Thoracic aorta (tissue), 2 donors: Measurements from ENCODE around the gene STK32C. TPM values are rescaled to one million over a fixed set of nuclear protein-coding genes. Genes with fewer than 3 reads are reported as not detected.

Experiments
- ATAC-seq: fragments of 150-250 bp; one replicate; pipeline ENCODE4 v1.8.0; 2017; ENCODE audit warnings: low read depth; ENCODE audit not compliant: insufficient number of reproducible peaks, low FRiP score
- DNase-seq: peaks from one replicate; pipeline ENCODE4 v3.0.0-alpha.2; 2020; ENCODE audit warnings: low spot score
- H3K27ac ChIP-seq, 2 donors: fragments of 200-600 bp; sonication (generic); 1 replicate in 1 of 2; 2 replicates in 1 of 2; pipeline ENCODE4 v1.5.1; 2016; ENCODE audit warnings: mild to moderate bottlenecking in 2 of 2, moderate library complexity in 2 of 2
- H3K27me3 ChIP-seq: fragments of 200-600 bp; sonication (generic); replicated peaks from 2 replicates; pipeline ENCODE4 v1.6.0; 2016; ENCODE audit warnings: mild to moderate bottlenecking; ENCODE audit not compliant: insufficient read depth
- H3K36me3 ChIP-seq: fragments of 200-600 bp; sonication (generic); one replicate; pipeline ENCODE4 v1.5.1; 2016
- H3K4me1 ChIP-seq, 2 donors: fragments of 200-600 bp; sonication (generic); 1 replicate in 1 of 2; 2 replicates in 1 of 2; pipeline versions ENCODE4 v1.5.1 to v1.6.0; 2016; ENCODE audit warnings: low read depth in 2 of 2, mild to moderate bottlenecking in 1 of 2; ENCODE audit not compliant: control insufficient read depth in 1 of 2
- H3K4me3 ChIP-seq: fragments of 200-600 bp; sonication (generic); 2 replicates; pipeline ENCODE4 v1.5.1; 2016; ENCODE audit warnings: mild to moderate bottlenecking
- H3K9me3 ChIP-seq: fragments of 200-600 bp; sonication (generic); 2 replicates; pipeline ENCODE4 v1.5.1; 2016
- CTCF ChIP-seq: fragments of 200-600 bp; sonication (generic); IDR thresholded peaks from one replicate; pipeline ENCODE4 v1.5.1; 2019; ENCODE audit warnings: antibody characterized with exemption
- total RNA-seq, 2 donors: library from RNA; depleted of rRNA; stranded (reverse); fragments of >200 nt; gene quantifications; one replicate each; pipeline versions ENCODE4 v1.1.0 to v1.2.3, GENCODE V29; 2016

The STK32C gene
- total RNA-seq, 2 donors from 2014 or later: 1.1 to 4.2 TPM

DNA sequence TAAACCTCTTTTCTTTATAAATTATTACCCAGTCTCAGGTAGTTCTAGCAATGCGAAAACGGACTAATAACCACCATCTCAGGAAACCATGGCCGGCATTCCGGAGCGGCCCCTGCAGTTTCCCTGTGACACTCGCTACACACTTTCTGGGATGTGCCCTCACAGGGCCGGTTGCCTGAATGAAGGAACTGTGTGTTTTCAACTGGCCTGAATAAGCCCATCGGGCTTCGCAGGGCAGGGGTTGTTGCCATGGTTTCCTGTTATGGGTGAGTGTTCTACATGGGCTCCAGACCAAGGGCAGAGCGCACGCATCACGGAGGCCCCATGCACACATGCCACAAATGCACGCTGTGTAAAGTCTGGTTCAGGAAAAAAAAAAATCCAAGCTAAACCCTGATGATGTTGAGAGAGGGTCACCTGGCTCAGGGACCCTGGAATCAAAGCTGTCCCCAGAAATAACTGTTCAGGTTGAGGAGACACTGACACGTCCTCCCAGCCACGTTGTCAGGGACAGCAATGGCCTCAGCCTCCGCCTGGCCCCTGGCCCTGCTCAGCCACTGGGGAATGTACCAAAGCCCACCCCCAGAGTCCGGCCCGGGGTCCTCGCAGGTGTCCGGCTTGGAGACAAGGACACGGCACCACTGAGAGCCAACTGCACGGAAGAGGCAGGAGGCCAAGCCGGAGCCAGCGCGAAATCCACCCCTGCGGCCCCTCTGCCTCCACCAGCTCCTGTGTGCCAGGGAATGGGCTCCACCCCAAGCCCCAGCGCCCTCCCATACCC, 47.9 kb downstream of the STK32C start:
- ATAC-seq (no peak), DNase-seq (no peak)
- no peak overlapping the region for H3K27ac ChIP-seq
- H3K4me1 ChIP-seq: no peaks in the 10 kb centered on the region
- no peaks in the 10 kb centered on the region for H3K9me3 ChIP-seq
- no peak for TF ChIP-seq CTCF
- H3K27me3 ChIP-seq: no peaks in the 10 kb centered on the region
- no peaks in the 10 kb centered on the region for H3K36me3 ChIP-seq
- H3K4me3 ChIP-seq: no peak overlapping the region

GRCh38 chr10:132258423-132258822, 49.3 kb downstream of the STK32C start:
- Histone ChIP-seq H3K27ac (no peak overlapping the region), H3K36me3 (no peaks in the 10 kb centered on the region), H3K9me3 (no peaks in the 10 kb centered on the region), H3K4me1 (no peaks in the 10 kb centered on the region), H3K27me3 (no peaks in the 10 kb centered on the region), H3K4me3 (no peak overlapping the region)
- TF ChIP-seq CTCF: no peak
- DNase-seq: no peak
- no peak for ATAC-seq

DNA sequence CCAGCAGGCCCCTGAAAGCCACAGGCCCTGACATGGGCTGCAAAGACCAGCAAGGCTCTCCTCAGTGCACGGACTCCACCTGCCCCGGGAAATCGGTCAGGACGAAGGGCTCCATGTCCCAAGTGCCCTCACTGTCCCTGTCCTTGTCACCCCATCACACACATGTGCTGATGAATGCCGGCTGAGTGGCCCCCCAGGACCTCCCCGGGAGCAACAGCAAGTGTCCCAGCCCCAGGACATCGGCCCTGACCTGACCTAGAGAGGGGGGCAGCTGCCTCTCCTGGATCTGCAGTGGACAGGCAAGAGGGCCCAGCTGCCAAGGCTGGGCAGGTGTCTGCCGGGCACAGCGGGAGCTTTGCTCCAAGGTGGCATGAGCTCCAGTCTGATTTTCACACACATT, 49.8 kb downstream of the STK32C start:
- H3K4me1 ChIP-seq: no peaks in the 10 kb centered on the region
- ATAC-seq (no peak), DNase-seq (no peak)
- H3K4me3 ChIP-seq: no peak overlapping the region
- no peaks in the 10 kb centered on the region for H3K9me3 ChIP-seq
- TF ChIP-seq CTCF: no peak
- H3K27me3 ChIP-seq: no peaks in the 10 kb centered on the region
- H3K36me3 ChIP-seq: no peaks in the 10 kb centered on the region
- H3K27ac ChIP-seq: no peak overlapping the region

- Histone ChIP-seq H3K4me1 (no peaks in the 10 kb centered on the region), H3K27me3 (no peaks in the 10 kb centered on the region), H3K9me3 (no peaks in the 10 kb centered on the region), H3K4me3 (no peak overlapping the region), H3K36me3 (no peaks in the 10 kb centered on the region), H3K27ac (no peak overlapping the region)
- no peak for DNase-seq
- TF ChIP-seq CTCF: no peak
- ATAC-seq: no peak
Measured at GRCh38 chr10:132257271-132257670, 50.5 kb downstream of the STK32C start.

DNA sequence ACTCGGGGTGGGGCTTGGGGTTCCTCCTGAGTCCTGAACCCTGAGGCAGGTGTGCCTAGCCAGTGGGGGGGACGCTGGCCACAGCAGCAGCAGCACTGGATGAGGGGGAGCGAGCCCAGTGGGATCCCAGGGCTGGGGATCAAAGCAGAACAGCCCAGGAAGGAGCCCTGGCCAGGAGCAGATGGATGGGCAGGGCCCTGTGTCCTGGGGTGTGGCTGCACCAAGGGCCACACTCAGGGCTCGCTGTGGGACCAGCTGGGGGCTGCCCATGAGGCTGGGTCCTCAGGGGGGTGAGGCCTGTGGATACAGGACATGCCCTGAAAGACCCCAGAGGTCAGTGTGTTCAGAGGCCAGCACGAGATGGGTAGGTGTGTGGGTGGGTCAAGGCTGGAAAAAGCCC, 50.9 kb downstream of the STK32C start:
- Histone ChIP-seq H3K36me3 (no peaks in the 10 kb centered on the region), H3K4me3 (no peak overlapping the region), H3K27ac (no peak overlapping the region), H3K9me3 (no peaks in the 10 kb centered on the region), H3K4me1 (no peaks in the 10 kb centered on the region), H3K27me3 (no peaks in the 10 kb centered on the region)
- DNase-seq: no peak
- ATAC-seq: no peak
- TF ChIP-seq CTCF: no peak
